ENCODE measurements around the gene KAZN. TPM values are rescaled to one million over a fixed set of nuclear protein-coding genes. Genes with fewer than 3 reads are reported as not detected.
A peak's percentile ranks its signal among the peaks of the same experiment; 100 is the strongest.

Gene KAZN
- total and polyA plus RNA-seq, 2 of the 8 experiments (the other 6 are each of a cell fraction or from before 2014, with no cell fraction given), result 3.7 to 11.8 TPM

GRCh38 chr1:14599183-14599791 lies 802 bp downstream of the KAZN start:
- H4K8ac ChIP-seq (ENCODE audit: extremely low read depth, insufficient read depth, low read length), result peak overlapping the region; percentile 58
- H2BK15ac ChIP-seq (ENCODE audit: low read length), result no peak overlapping the region
- H3K79me2 ChIP-seq (ENCODE audit: control insufficient read depth in 1 of 2, insufficient read depth in 2 of 2, low read length in 2 of 2), result peaks cover 0 to 11% of the 10 kb centered on the region in 2 experiments; a peak in 1 of 4 replicates
- H3K27ac ChIP-seq (ENCODE audit: low read depth, low read length), result no peak overlapping the region
- H3K9ac ChIP-seq (replicated peaks in 1 of 4; ENCODE audit: extremely low read depth in 1 of 4, low read depth in 3 of 4, low read length in 3 of 4), result peak overlapping the region in 3 of 4 experiments; percentile 49 to 65 (median 63); a peak in 4 of 7 replicates
- no peak overlapping the region for H2AFZ ChIP-seq (ENCODE audit: low read length)
- no peak overlapping the region for H3K18ac ChIP-seq (ENCODE audit: extremely low read depth, low read length)
- H3K4me2 ChIP-seq (ENCODE audit: insufficient read depth in 1 of 2, low read depth in 2 of 2, low read length in 2 of 2), result peak overlapping the region; percentile 81 to 87
- H3K36me3 ChIP-seq (ENCODE audit: control insufficient read depth in 2 of 4, insufficient read depth in 4 of 4, low read length in 3 of 4), result no peaks in the 10 kb centered on the region
- peaks cover 16% of the 10 kb centered on the region; the same call in 1 of the 2 replicates for H3K23me2 ChIP-seq (ENCODE audit: low read depth, low read length)
- no peak overlapping the region for H3K56ac ChIP-seq (replicated peaks; ENCODE audit: insufficient read length, low read depth, low read length)
- no peak overlapping the region for H3K23ac ChIP-seq (ENCODE audit: insufficient read length)
- no peak overlapping the region for H4K5ac ChIP-seq (ENCODE audit: insufficient read length, low read depth, low read length)
- H2BK20ac ChIP-seq (ENCODE audit: low read length), result no peak overlapping the region
- no peaks in the 10 kb centered on the region for H4K20me1 ChIP-seq (replicated peaks in 1 of 2; ENCODE audit: control insufficient read depth in 1 of 2, insufficient read depth in 2 of 2, low read length in 2 of 2)
- no peak overlapping the region for H3K4ac ChIP-seq (replicated peaks; ENCODE audit: insufficient read length, low read depth, low read length)
- CTCF ChIA-PET (ENCODE audit: partially characterized antibody), result interaction anchor here (0.6 to 2.0 kb wide), 5 partner anchors 129 to 514 kb away, joined by 3 to 5 read pairs (median 3); no protein-coding TSS in a partner anchor
- POLR2A ChIA-PET (ENCODE audit: partially characterized antibody), result interaction anchor here (0.9 to 3.4 kb wide), 6 partner anchors 9 to 134 kb away, joined by 3 to 11 read pairs (median 4); no protein-coding TSS in a partner anchor
- no peaks in the 10 kb centered on the region for H3K9me3 ChIP-seq (ENCODE audit: insufficient read depth in 2 of 2, low read depth in 1 of 2, low read length in 1 of 2)
- H4K91ac ChIP-seq (replicated peaks; ENCODE audit: insufficient read length, low read length), result no peak overlapping the region
- no peak overlapping the region for H2BK120ac ChIP-seq (replicated peaks; ENCODE audit: low read depth, low read length)
- peak in 1 of 2 experiments; percentile 69 for DNase-seq (ENCODE audit: low read depth in 1 of 2, low spot score in 2 of 2)
- 0 out of 2 replicates have a peak overlapping the region, but pooled peaks have one; percentile 43 for H2BK12ac ChIP-seq (ENCODE audit: low read depth, low read length)
- peaks cover 1 to 24% (median 19%) of the 10 kb centered on the region in 4 experiments for H3K27me3 ChIP-seq (replicated peaks in 1 of 4; ENCODE audit: control insufficient read depth in 3 of 4, extremely low read depth in 1 of 4, insufficient read depth in 3 of 4, low read length in 3 of 4)
- no peak overlapping the region for H2AK5ac ChIP-seq (ENCODE audit: low read depth, low read length)
- 3% methylated on average over 34 of the region's 43 CpGs; no CpG with 5 or more reads in 1 of the 2 experiments for WGBS, 2 experiments (ENCODE audit: extremely low coverage in 1 of 2, insufficient coverage in 1 of 2, insufficient read length in 1 of 2, insufficient replicate concordance in 2 of 2, low coverage in 1 of 2, low lambda C conversion rate in 2 of 2, missing lambda C conversion rate in 1 of 2)
- no peak overlapping the region for H2BK5ac ChIP-seq (ENCODE audit: low read depth, low read length)
- peaks cover 16 to 30% (median 18%) of the 10 kb centered on the region in 4 experiments for H3K4me1 ChIP-seq (replicated peaks in 1 of 4; ENCODE audit: control insufficient read depth in 3 of 4, insufficient read depth in 4 of 4, low read length in 3 of 4)
- FAIRE-seq, result no peak
- peak overlapping the region; percentile 71 to 88 (median 71) for H3K4me3 ChIP-seq (ENCODE audit: extremely low read depth in 1 of 4, insufficient read depth in 2 of 4, low read depth in 3 of 4, low read length in 4 of 4)
- peaks cover 5% of the 10 kb centered on the region; the same call in 1 of the 2 replicates for H3K79me1 ChIP-seq (ENCODE audit: low read depth, low read length)
- no peak overlapping the region for H3K14ac ChIP-seq (ENCODE audit: insufficient read length)
- TF ChIP-seq JUN (IDR thresholded peaks at IDR 0.05; ENCODE audit: low read depth, low read length), result no peak
- no peak for TF ChIP-seq SIN3A (conservative IDR thresholded peaks at IDR 0.05 in 1 of 2, IDR thresholded peaks at IDR 0.05 in 1 of 2; ENCODE audit: low read depth in 1 of 2, low read length in 2 of 2)
- no peak for TF ChIP-seq POLR2A (IDR thresholded peaks at IDR 0.05; ENCODE audit: control extremely low read depth in 1 of 2, low read depth in 2 of 2, low read length in 2 of 2)
- TF ChIP-seq CBX5 (IDR thresholded peaks at IDR 0.05; ENCODE audit: low read depth, low read length), result no peak
- no peak for TF ChIP-seq SAP30 (IDR thresholded peaks at IDR 0.05; ENCODE audit: insufficient read depth, insufficient replicate concordance, low read length)
- no peak for TF ChIP-seq CHD2 (IDR thresholded peaks at IDR 0.05; ENCODE audit: low read length)
- no peak for TF ChIP-seq ATF3 (IDR thresholded peaks at IDR 0.05; ENCODE audit: insufficient read depth, low read depth, low read length)
- TF ChIP-seq KDM4A (IDR thresholded peaks at IDR 0.05; ENCODE audit: low read depth, low read length, severe bottlenecking), result peak; percentile 51
- TF ChIP-seq TAF7 (optimal IDR thresholded peaks at IDR 0.05; ENCODE audit: borderline replicate concordance, low read depth, low read length), result no peak
- no peak for TF ChIP-seq TBP (IDR thresholded peaks at IDR 0.05; ENCODE audit: low read depth, low read length)
- TF ChIP-seq RXRA (IDR thresholded peaks at IDR 0.05; ENCODE audit: insufficient read depth, low read depth, low read length), result no peak
